Left lung (tissue), 10 donors: ENCODE data around the gene TSPAN2. TPM values are rescaled to one million over a fixed set of nuclear protein-coding genes. Genes with fewer than 3 reads are reported as not detected.

Experiments
- ATAC-seq: fragments of 200-7000 bp; cut with Tn5 transposase; one replicate; pipeline ENCODE4 v1.9.1; 2020; ENCODE audit warnings: moderate library complexity
- DNase-seq, 4 donors: peaks; one replicate each; pipeline ENCODE4 v3.0.0-alpha.2; 2013 to 2020
- H3K27ac ChIP-seq, 2 donors: fragments of 200-600 bp; sonication (generic) in 1 of 2; one replicate each; pipeline versions ENCODE4 v1.5.0 to v1.8.0; 2020 to 2021
- H3K27me3 ChIP-seq, 2 donors: fragments of 200-600 bp; sonication (generic) in 1 of 2; one replicate each; pipeline versions ENCODE4 v1.5.0 to v1.8.0; 2020 to 2021
- H3K36me3 ChIP-seq, 2 donors: fragments of 200-600 bp; sonication (generic) in 1 of 2; one replicate each; pipeline versions ENCODE4 v1.5.0 to v1.8.0; 2020 to 2021
- H3K4me1 ChIP-seq, 2 donors: fragments of 200-600 bp; one replicate each; pipeline ENCODE4 v1.8.0; 2021
- H3K4me3 ChIP-seq, 2 donors: fragments of 200-600 bp; sonication (generic) in 1 of 2; one replicate each; pipeline versions ENCODE4 v1.5.0 to v1.8.0; 2020 to 2021; ENCODE audit warnings: mild to moderate bottlenecking in 1 of 2
- H3K9me3 ChIP-seq, 2 donors: fragments of 200-600 bp; sonication (generic) in 1 of 2; one replicate each; pipeline versions ENCODE4 v1.5.0 to v1.8.0; 2020 to 2021
- intact Hi-C, 2 donors: fragments of 100-400 bp; cut with DNase I; formaldehyde crosslinking; loops; one replicate each; pipeline versions ENCODE4 v1.11.2 to v1.14.2; 2022
- polyA plus RNA-seq, 6 donors: library from polyadenylated mRNA; unstranded; fragments of 120-200 nt; gene quantifications; one replicate each; pipeline ENCODE4 v1.2.1, GENCODE V29; 2013; ENCODE audit not compliant: insufficient read length in 6 of 6
- total RNA-seq, 2 donors: library from RNA; stranded (reverse); fragmentation: NEBNext Ultra II Directional; extraction: Animal tissue kit (Norgen Biotek cat#: 25700); gene quantifications; one replicate each; pipeline ENCODE4 v1.2.1, GENCODE V29; 2021
- TF ChIP-seq, protein P1 (sequence below), 2 donors: fragments of 200-600 bp; sonication (generic) in 1 of 2; IDR thresholded peaks; one replicate each; pipeline versions ENCODE4 v1.5.0 to v1.8.0; 2021; ENCODE audit warnings: antibody characterized with exemption in 2 of 2
- donor health status: DM: no; HTN: yes; CAD: no.
- donor health status: DM: no; HTN: no; CAD: no.

The TSPAN2 gene
- total and polyA plus RNA-seq, 8 donors = 7.9 to 10.6 (median 8.8) TPM

- ATAC-seq (no peak), DNase-seq (no peak)
- TF ChIP-seq, protein P1, sequence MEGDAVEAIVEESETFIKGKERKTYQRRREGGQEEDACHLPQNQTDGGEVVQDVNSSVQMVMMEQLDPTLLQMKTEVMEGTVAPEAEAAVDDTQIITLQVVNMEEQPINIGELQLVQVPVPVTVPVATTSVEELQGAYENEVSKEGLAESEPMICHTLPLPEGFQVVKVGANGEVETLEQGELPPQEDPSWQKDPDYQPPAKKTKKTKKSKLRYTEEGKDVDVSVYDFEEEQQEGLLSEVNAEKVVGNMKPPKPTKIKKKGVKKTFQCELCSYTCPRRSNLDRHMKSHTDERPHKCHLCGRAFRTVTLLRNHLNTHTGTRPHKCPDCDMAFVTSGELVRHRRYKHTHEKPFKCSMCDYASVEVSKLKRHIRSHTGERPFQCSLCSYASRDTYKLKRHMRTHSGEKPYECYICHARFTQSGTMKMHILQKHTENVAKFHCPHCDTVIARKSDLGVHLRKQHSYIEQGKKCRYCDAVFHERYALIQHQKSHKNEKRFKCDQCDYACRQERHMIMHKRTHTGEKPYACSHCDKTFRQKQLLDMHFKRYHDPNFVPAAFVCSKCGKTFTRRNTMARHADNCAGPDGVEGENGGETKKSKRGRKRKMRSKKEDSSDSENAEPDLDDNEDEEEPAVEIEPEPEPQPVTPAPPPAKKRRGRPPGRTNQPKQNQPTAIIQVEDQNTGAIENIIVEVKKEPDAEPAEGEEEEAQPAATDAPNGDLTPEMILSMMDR (IDR thresholded peaks at IDR 0.05) = no peak
- Histone ChIP-seq H3K27me3 (peaks cover 0 to 7% of the 10 kb centered on the region in 2 donors), H3K27ac (no peak overlapping the region), H3K4me1 (peaks cover 3 to 4% of the 10 kb centered on the region in 2 donors), H3K36me3 (no peaks in the 10 kb centered on the region), H3K4me3 (no peak overlapping the region), H3K9me3 (no peaks in the 10 kb centered on the region)
- intact Hi-C loops = loop anchor here in 1 of 2 donors (5.0 kb wide), 2 partner anchors 331 to 461 kb away; no protein-coding TSS in a partner anchor
These were observed 47.4 kb upstream of the TSPAN2 start for GRCh38 chr1:115136706-115137105.

DNA sequence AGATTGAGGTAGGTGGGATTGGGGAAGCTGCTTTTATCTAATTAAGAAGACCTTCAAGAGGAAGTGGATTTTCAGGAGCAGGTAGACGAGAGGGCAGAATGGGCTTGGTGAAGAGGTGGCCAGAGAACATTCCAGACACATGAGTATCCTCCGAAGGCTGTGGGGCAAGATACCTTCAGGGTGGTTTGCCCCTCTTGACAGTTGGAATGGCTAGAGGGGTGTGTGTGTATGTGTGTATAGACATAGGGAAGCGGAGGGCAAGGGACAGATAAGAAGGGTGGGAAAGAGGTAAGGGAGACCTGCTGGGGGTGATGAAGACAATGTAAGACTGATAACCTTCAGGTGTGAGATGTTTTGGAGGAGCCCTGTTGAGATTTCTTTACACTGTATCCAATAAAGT, 46.8 kb upstream of the TSPAN2 start:
- Histone ChIP-seq H3K27ac (no peak overlapping the region), H3K27me3 (peaks cover 0 to 7% of the 10 kb centered on the region in 2 donors), H3K4me1 (peaks cover 3 to 4% of the 10 kb centered on the region in 2 donors), H3K4me3 (no peak overlapping the region), H3K9me3 (no peaks in the 10 kb centered on the region), H3K36me3 (no peaks in the 10 kb centered on the region)
- intact Hi-C loops = loop anchor here in 1 of 2 donors (5.0 kb wide), 2 partner anchors 331 to 461 kb away; no protein-coding TSS in a partner anchor
- ATAC-seq (no peak), DNase-seq (no peak)
- TF ChIP-seq, protein P1 (IDR thresholded peaks at IDR 0.05) = no peak

GRCh38 chr1:115135681-115136080, 46.4 kb upstream of the TSPAN2 start:
- TF ChIP-seq, protein P1 (IDR thresholded peaks at IDR 0.05) = no peak
- no peak overlapping the region for H3K27ac ChIP-seq
- no peak for ATAC-seq
- no peak for DNase-seq
- H3K9me3 ChIP-seq = no peaks in the 10 kb centered on the region
- intact Hi-C loops = loop anchor here in 1 of 2 donors (5.0 kb wide), 2 partner anchors 332 to 462 kb away; no protein-coding TSS in a partner anchor
- H3K27me3 ChIP-seq = peaks cover 0 to 7% of the 10 kb centered on the region in 2 donors
- H3K4me1 ChIP-seq = peaks cover 3 to 4% of the 10 kb centered on the region in 2 donors
- no peak overlapping the region for H3K4me3 ChIP-seq
- no peaks in the 10 kb centered on the region for H3K36me3 ChIP-seq

GRCh38 chr1:115134850-115135480, 45.7 kb upstream of the TSPAN2 start:
- DNase-seq = peak in 1 of 4 donors; percentile 31
- TF ChIP-seq, protein P1 (IDR thresholded peaks at IDR 0.05) = no peak
- H3K27ac ChIP-seq = no peak overlapping the region

GRCh38 chr1:115134231-115134630, 44.9 kb upstream of the TSPAN2 start:
- Histone ChIP-seq H3K9me3 (no peaks in the 10 kb centered on the region), H3K4me1 (peaks cover 2 to 3% of the 10 kb centered on the region in 2 donors), H3K4me3 (no peak overlapping the region), H3K27me3 (peaks cover 0 to 2% of the 10 kb centered on the region in 2 donors), H3K36me3 (no peaks in the 10 kb centered on the region), H3K27ac (no peak overlapping the region)
- TF ChIP-seq, protein P1 (IDR thresholded peaks at IDR 0.05) = no peak
- DNase-seq = no peak
- no peak for ATAC-seq
- intact Hi-C loops = no loop called here

More at GRCh38 chr1:115134850-115135480, 45.7 kb upstream of the TSPAN2 start:
- peak; percentile 23 for ATAC-seq
- peaks cover 0 to 7% of the 10 kb centered on the region in 2 donors for H3K27me3 ChIP-seq
- H3K36me3 ChIP-seq = no peaks in the 10 kb centered on the region
- peaks cover 3 to 4% of the 10 kb centered on the region in 2 donors for H3K4me1 ChIP-seq
- no peak overlapping the region for H3K4me3 ChIP-seq
- intact Hi-C loops = loop anchor here in 1 of 2 donors (5.0 kb wide), 2 partner anchors 332 to 462 kb away; no protein-coding TSS in a partner anchor
- H3K9me3 ChIP-seq = no peaks in the 10 kb centered on the region
